ENCODE data around the gene NOTCH1.

The NOTCH1 gene

DNA sequence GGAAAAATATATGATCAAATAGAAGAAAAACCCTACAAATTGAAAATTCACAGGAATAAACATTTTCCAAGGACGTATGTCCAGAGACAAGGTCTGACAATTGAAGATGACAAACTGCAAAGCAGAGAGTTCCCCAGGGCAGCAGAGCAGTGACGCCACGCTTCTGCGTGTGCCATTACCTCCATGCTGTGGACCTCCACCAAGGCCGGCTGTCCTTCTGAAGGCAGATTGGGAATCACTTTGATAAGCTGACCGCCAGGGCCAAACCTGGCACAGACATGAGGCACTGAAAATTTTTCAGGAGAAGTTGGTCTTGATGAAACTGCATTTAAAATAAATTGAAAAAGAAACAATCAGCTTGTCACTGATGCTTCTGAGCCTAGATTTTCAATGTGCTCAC is 81.6 kb downstream of the NOTCH1 start:
- H3K27ac ChIP-seq (ENCODE audit: extremely low read depth, low read depth, low read length) = no peak overlapping the region

DNA sequence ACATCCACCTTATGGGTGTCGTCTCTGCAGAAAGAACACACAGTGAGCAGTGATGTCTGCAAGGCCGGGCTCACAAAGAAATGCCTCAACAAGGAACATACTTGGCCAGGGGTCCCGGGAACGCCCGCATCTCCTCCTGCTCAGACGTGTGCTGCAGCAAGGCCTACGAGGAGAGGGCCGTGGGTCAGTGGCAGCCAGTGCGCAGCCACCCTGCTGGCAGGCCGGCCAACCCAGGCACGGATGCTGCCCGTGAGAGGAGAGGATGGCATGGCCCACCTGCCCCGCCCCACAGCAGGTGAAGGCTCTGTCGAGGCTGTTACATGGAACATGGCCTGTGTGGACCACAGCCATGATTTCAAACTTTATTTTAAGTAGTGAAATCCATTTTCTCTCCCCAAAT is 82.3 kb downstream of the NOTCH1 start:
- Histone ChIP-seq H3K27ac (ENCODE audit: extremely low read depth, low read depth, low read length) (no peak overlapping the region), H3K4me1 (ENCODE audit: control insufficient read depth, insufficient read depth, low read length) (no peaks in the 10 kb centered on the region), H3K9me3 (ENCODE audit: control insufficient read depth, insufficient read depth, low read depth, low read length) (no peaks in the 10 kb centered on the region), H3K4me3 (ENCODE audit: low read depth, low read length) (no peak overlapping the region), H3K36me3 (ENCODE audit: control insufficient read depth in 2 of 2, insufficient read depth in 1 of 2, low read length in 2 of 2) (peaks cover 30 to 94% of the 10 kb centered on the region in 2 experiments)
- POLR2A ChIA-PET = no interaction called here
- TF ChIP-seq ZNF138 (tag by site-specific recombination; IDR thresholded peaks at IDR 0.05; ENCODE audit: borderline replicate concordance) (no peak), ZNF394 (tag by site-specific recombination; IDR thresholded peaks at IDR 0.05; ENCODE audit: borderline replicate concordance) (no peak), REPIN1 (tag by site-specific recombination; IDR thresholded peaks at IDR 0.05; ENCODE audit: low read depth) (no peak), ZNF830 (tag by site-specific recombination; IDR thresholded peaks at IDR 0.05; ENCODE audit: low read depth) (no peak), ZNF23 (tag by site-specific recombination; IDR thresholded peaks at IDR 0.05; ENCODE audit: borderline replicate concordance) (no peak), KLF9 (tag by site-specific recombination; IDR thresholded peaks at IDR 0.05; ENCODE audit: low read depth) (no peak), ZNF202 (tag by site-specific recombination; IDR thresholded peaks at IDR 0.05; ENCODE audit: borderline replicate concordance) (no peak), ZNF501 (tag by site-specific recombination; IDR thresholded peaks at IDR 0.05) (no peak), ZNF449 (tag by site-specific recombination; IDR thresholded peaks at IDR 0.05) (no peak), ZNF19 (tag by site-specific recombination; IDR thresholded peaks at IDR 0.05; ENCODE audit: low read depth) (no peak), ZNF837 (tag by site-specific recombination; IDR thresholded peaks at IDR 0.05) (no peak), ZNF350 (tag by site-specific recombination; IDR thresholded peaks at IDR 0.05) (no peak), KLF16 (tag by site-specific recombination; IDR thresholded peaks at IDR 0.05) (no peak), ZNF704 (tag by site-specific recombination; IDR thresholded peaks at IDR 0.05) (no peak), MZF1 (tag by site-specific recombination; IDR thresholded peaks at IDR 0.05; ENCODE audit: borderline replicate concordance) (no peak)
- TF ChIP-seq, protein P1, sequence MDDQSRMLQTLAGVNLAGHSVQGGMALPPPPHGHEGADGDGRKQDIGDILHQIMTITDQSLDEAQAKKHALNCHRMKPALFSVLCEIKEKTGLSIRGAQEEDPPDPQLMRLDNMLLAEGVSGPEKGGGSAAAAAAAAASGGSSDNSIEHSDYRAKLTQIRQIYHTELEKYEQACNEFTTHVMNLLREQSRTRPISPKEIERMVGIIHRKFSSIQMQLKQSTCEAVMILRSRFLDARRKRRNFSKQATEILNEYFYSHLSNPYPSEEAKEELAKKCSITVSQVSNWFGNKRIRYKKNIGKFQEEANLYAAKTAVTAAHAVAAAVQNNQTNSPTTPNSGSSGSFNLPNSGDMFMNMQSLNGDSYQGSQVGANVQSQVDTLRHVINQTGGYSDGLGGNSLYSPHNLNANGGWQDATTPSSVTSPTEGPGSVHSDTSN (CRISPR knock-in tag; IDR thresholded peaks at IDR 0.05) = no peak
- CTCF ChIA-PET = interaction anchor here (0.6 to 0.8 kb wide), 2 partner anchors 54 to 168 kb away, joined by 4 to 5 read pairs; no protein-coding TSS in a partner anchor

More for the DNA sequence above, 81.6 kb downstream of the NOTCH1 start:
- Histone ChIP-seq H3K36me3 (ENCODE audit: control insufficient read depth in 2 of 2, insufficient read depth in 1 of 2, low read length in 2 of 2) (peaks cover 26 to 94% of the 10 kb centered on the region in 2 experiments), H3K9me3 (ENCODE audit: control insufficient read depth, insufficient read depth, low read depth, low read length) (no peaks in the 10 kb centered on the region), H3K4me3 (ENCODE audit: low read depth, low read length) (no peak overlapping the region), H3K4me1 (ENCODE audit: control insufficient read depth, insufficient read depth, low read length) (no peaks in the 10 kb centered on the region)
- POLR2A ChIA-PET = no interaction called here
- CTCF ChIA-PET = interaction anchor here (0.6 to 1.2 kb wide), 3 partner anchors 24 to 167 kb away, joined by 4 to 5 read pairs (median 4); partner anchors contain the start of gene INPP5E
- TF ChIP-seq, protein P2, sequence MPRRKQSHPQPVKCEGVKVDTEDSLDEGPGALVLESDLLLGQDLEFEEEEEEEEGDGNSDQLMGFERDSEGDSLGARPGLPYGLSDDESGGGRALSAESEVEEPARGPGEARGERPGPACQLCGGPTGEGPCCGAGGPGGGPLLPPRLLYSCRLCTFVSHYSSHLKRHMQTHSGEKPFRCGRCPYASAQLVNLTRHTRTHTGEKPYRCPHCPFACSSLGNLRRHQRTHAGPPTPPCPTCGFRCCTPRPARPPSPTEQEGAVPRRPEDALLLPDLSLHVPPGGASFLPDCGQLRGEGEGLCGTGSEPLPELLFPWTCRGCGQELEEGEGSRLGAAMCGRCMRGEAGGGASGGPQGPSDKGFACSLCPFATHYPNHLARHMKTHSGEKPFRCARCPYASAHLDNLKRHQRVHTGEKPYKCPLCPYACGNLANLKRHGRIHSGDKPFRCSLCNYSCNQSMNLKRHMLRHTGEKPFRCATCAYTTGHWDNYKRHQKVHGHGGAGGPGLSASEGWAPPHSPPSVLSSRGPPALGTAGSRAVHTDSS (tag by site-specific recombination; IDR thresholded peaks at IDR 0.05) = no peak
- no peak for TF ChIP-seq ZNF394 (tag by site-specific recombination; IDR thresholded peaks at IDR 0.05; ENCODE audit: borderline replicate concordance)
- TF ChIP-seq YY1 (tag by site-specific recombination; IDR thresholded peaks at IDR 0.05) = no peak
- TF ChIP-seq ZNF830 (tag by site-specific recombination; IDR thresholded peaks at IDR 0.05; ENCODE audit: low read depth) = no peak
- no peak for TF ChIP-seq ZNF707 (tag by site-specific recombination; IDR thresholded peaks at IDR 0.05)
- TF ChIP-seq ZNF292 (tag by site-specific recombination; IDR thresholded peaks at IDR 0.05; ENCODE audit: borderline replicate concordance, low read depth) = no peak
- TF ChIP-seq ZBTB17 (tag by site-specific recombination; IDR thresholded peaks at IDR 0.05) = no peak
- no peak for TF ChIP-seq ZNF37A (tag by site-specific recombination; IDR thresholded peaks at IDR 0.05)
- no peak for TF ChIP-seq ZFP3 (tag by site-specific recombination; IDR thresholded peaks at IDR 0.05; ENCODE audit: low read depth)
- no peak for TF ChIP-seq GLI2 (tag by site-specific recombination; IDR thresholded peaks at IDR 0.05; ENCODE audit: borderline replicate concordance, low read depth)
- TF ChIP-seq MZF1 (tag by site-specific recombination; IDR thresholded peaks at IDR 0.05; ENCODE audit: borderline replicate concordance) = no peak
- no peak for TF ChIP-seq ZNF529 (tag by site-specific recombination; IDR thresholded peaks at IDR 0.05; ENCODE audit: insufficient replicate concordance)
- no peak for TF ChIP-seq ZNF10 (tag by site-specific recombination; IDR thresholded peaks at IDR 0.05)
- no peak for TF ChIP-seq ZNF341 (tag by site-specific recombination; IDR thresholded peaks at IDR 0.05; ENCODE audit: low read depth)
- no peak for TF ChIP-seq ZNF221 (tag by site-specific recombination; IDR thresholded peaks at IDR 0.05; ENCODE audit: borderline replicate concordance)
- no peak for TF ChIP-seq ZNF501 (tag by site-specific recombination; IDR thresholded peaks at IDR 0.05)
- no peak for TF ChIP-seq ZNF785 (tag by site-specific recombination; IDR thresholded peaks at IDR 0.05)
- TF ChIP-seq, protein P3, sequence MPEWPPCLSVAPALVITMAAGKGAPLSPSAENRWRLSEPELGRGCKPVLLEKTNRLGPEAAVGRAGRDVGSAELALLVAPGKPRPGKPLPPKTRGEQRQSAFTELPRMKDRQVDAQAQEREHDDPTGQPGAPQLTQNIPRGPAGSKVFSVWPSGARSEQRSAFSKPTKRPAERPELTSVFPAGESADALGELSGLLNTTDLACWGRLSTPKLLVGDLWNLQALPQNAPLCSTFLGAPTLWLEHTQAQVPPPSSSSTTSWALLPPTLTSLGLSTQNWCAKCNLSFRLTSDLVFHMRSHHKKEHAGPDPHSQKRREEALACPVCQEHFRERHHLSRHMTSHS (tag by site-specific recombination; IDR thresholded peaks at IDR 0.05) = no peak
- no peak for TF ChIP-seq ZNF324 (tag by site-specific recombination; IDR thresholded peaks at IDR 0.05)
- no peak for TF ChIP-seq SCRT2 (tag by site-specific recombination; IDR thresholded peaks at IDR 0.05)
